LHCN-M2 (cell line): ENCODE data around the gene MAST4. TPM values are rescaled to one million over a fixed set of nuclear protein-coding genes. Genes with fewer than 3 reads are reported as not detected.
A peak's percentile ranks its signal among the peaks of the same experiment; 100 is the strongest.

ENCODE experiments used
- DNase-seq: peaks from one replicate; pipeline ENCODE4 v3.0.0-alpha.2; 2012; ENCODE audit warnings: low read depth
- total RNA-seq: library from RNA; depleted of rRNA; stranded (reverse); fragments of >200 nt; gene quantifications from 2 replicates; pipeline ENCODE4 v1.2.3, GENCODE V29; 2014

MAST4 gene
- total RNA-seq, 1 experiment from 2014 or later = 10.7 TPM

DNA sequence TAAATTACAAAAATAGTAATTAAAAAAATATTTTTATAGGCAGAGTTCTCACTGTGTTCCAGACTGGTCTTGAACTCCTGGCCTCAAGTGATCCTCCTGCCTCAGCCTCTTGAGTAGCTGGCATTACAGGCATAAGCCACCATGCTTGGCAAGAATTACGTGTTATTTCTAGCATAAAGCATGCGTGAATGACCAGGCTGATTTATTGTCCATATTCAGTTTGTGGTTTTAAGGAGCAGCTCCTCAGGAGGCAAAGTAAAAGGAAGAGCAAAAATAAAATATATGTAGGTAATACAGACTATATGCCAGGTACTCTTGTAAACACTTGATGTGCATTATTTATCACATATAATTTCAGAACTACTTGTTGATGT lies 607.5 kb downstream of the MAST4 start:
- no peak for DNase-seq

DNA sequence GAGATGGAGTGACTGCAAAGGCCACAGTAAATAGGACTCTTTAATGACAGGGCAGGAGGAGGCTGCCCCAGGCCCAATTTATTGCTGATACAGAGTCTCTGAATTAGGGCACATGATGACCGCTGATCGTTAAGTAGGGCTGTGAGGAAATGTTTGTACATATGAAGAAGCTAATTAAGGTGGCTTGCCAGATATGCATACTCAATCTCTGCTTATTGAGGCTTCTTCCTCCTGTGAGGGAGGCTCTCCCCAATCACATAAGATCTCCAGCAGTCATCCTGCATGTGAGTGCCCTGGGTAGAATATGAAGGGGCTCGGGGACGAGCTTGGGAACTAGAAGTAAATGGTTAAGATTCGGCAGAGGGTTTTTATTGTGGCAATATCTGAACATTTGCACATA lies 608.6 kb downstream of the MAST4 start:
- DNase-seq = no peak

DNA sequence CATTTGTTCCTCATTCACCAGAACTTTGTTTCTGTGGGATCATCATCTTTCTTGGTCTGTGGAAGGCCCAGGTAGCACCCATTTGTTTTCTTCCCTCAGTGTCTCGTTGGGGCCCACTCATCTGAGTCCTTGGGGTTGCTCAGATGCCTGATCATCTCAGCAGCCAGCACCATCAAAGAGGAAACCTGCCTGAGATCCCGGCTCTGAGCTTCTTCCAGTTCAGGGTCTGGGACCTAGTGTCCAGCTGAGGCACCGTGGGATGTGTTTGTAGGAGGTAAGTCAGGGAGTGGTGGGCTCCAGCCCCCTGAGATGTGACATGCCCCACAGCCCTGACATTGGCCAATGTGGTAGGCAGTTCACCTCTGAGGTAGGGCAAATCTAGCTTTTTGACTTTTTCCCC lies 609.8 kb downstream of the MAST4 start:
- no peak for DNase-seq

DNA sequence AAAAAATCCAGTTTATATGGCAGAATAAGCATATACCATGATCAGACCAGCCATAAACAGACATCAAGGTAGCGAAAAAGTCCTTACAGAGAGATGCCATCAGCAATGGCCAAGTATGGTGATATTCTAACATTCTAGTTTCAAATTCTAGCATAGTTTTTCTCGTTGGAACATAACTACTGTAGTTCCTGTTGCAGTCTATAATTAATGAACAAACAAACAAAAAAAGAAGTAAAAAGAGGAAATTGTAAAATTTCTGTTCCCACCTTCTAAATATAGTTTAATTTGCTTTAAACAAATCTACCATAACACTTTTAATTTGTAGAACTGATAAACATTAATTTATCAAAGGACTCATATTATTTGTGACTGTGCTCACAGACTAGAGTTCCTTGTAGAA lies 610.3 kb downstream of the MAST4 start:
- DNase-seq = no peak

DNA sequence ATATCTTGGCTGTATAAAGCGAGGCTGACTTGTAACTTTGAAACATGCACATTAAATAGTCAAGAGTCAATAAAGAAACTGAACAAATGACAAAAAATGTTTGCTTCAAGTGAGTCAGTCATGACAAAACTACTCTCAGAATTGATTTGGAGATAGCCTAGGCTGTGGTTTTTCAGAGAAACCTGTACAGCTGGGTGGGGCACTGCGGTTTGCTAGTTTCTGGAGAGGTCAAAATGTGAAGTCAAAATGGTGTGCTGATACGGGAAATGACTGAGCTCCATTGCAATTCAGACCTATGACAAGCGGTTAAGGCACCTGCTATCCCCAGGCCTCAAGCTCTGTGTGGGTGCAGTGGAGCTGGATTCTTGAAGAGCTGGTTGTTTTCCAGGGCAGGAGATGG lies 610.7 kb downstream of the MAST4 start:
- peak; percentile 91 for DNase-seq

DNA sequence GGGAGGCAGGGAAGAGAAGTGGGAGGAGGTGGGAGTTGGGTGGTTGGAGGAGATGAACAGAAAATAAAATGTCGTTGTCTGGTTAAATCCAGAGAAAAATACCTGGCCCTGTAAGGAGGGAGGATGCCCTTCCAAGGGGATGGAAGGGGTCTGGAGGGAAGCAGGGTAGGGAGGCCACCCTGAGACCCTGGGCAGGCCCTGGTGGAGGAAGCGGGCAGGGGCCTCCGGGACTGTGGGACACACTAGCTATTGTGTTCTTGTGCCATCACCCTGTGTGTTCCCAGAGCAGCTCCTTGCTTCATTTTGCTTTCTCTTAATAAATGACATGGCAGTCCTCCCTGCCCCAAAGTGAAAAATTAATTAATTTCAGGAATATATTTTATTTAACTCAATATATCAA lies 612.2 kb downstream of the MAST4 start:
- no peak for DNase-seq

DNA sequence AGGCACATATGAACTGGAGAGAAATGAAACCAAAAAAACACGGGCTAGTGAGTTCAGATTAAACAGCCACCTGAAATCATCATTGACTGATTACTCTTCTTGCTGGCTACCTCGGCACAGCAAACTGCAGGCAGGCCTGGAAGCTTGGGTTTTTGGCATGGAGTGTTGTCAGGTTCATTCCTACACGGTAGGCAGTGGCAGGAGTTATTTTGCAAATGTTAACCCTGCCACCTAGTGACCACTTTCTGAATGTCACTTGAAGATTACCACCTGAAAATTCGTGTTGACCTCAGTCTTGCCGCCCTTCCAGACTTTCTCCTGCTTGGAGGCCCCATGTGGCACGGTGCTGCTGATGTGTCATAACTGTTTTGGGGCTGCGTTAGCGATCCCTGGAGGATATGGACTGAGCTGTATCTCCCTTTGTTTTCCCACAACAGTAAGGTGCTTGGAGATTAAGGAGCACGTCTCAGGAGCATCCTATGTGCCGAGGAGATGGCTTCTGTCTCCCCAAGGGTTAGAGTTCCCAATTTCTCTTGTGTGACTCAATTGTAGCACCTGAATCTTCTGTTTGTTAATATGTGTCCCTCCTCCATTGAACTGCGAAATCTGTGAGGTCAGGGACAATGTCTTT lies 613.1 kb downstream of the MAST4 start:
- peak; percentile 66 for DNase-seq

DNA sequence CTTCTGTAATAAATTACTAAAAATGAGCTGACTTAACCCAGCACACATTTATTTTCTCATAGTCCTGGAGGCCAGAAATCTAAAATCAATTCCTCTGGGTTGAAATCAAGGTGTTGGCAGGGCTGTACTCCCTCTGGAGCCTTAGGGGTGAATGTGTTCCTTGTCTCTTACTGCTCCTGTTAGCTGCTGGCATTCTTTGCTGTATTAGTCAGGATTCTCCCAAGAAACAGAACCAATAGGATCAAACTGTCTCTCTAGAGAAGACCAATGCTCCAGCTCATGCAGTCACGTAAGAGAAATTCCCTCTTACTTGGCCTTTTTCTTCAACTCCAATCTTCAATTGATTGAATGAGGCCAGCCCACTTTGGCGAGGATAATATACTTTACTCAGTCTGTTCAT lies 615.7 kb downstream of the MAST4 start:
- peak; percentile 62 for DNase-seq

DNA sequence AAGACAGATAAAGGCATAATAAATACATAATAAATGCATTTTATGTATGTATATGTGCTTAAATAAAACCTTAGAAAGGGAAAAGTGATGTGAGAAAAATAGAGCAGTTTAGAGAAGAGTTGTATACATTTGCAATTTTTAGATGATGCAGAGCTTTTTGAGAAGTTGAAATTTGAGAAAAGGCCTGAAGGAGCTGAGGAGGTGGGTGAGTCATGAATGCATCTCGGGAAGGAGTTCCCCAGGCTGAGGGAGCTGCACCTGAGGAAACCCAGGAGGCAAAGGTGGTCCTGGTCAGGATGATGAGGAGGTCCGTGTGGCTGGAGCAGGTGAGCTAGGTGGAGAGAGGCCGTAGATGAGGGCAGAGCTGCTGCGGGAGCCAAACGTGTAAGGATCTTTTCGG lies 617.8 kb downstream of the MAST4 start:
- no peak for DNase-seq

DNA sequence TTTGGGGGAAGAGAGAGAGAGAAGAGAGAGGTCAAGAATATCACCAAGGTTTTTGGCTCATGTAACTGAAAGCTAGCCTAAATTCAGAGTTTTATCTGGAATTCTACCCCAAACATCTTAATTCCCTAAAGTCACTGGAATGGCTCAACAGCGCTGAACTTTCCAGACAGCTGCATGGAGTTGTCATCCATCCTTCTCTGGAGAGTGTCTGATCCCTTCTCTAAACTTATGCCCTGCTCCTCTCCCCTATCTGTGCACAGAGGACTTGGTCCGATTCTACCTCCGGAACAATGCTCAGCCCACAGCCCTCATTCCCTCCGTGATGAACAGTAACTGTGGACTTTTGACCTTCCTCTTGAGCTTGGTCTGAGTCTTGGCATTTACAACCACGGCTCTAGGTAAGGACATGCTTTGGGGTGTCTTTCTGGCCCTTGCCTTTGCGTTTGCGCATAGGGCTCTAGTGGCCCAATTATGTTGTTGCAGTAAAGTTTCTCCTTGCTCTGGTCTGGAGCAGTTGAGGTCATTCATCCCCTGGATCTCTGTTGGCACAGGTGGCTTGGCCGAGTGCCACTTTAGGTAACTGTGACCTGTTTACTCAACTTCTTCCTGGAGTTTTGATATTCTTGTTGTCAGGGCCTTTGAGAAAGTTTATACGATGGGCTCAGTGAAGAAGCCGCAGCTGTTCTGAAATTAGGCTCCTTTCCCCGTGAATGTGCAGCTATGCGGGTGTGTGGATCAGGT lies 618.7 kb downstream of the MAST4 start:
- no peak for DNase-seq

DNA sequence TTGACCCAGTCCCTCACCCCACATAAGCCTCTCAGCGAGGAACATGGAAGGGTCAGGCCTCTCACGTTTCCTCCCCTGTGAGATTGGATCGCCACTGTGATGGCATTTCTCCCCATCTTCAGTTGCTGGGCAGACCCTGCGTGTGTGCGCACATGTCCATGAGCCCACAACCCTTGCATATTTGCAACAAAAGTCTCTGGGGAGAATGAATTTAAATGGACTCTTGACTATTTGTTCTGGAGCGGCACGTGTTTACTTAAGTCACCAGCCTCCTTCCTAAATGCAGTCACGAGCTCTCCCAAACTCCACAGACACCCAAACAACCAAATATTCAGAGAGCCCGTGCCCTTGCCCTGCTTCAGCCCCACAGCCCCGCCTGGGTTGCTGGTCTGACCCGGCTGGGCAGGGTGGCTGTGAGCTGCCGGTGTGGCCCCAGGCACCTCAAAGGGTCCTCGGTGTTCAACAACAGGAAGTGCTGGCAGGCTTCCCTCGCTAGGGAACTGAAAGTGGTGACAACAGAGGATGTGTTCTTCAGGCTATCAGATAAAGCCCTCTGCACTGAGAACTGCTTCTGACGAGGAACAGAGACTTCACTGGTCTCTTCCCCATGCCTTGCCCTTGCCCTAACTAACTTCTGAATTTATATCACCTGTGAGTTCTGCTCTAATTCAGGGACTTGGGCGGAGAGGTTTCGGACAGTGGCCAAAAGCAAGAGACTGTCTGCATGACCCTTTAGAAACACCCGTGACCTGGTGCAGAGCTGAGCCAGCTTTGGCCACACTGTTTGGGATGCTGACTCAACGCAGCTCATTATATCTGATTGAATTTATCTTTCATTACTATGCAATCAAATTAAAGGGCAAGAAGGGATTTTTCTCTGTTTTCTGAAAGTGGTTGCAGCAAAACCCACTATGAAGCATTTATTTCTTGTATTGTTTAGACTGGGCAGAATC lies 619.6 kb downstream of the MAST4 start:
- no peak for DNase-seq

DNA sequence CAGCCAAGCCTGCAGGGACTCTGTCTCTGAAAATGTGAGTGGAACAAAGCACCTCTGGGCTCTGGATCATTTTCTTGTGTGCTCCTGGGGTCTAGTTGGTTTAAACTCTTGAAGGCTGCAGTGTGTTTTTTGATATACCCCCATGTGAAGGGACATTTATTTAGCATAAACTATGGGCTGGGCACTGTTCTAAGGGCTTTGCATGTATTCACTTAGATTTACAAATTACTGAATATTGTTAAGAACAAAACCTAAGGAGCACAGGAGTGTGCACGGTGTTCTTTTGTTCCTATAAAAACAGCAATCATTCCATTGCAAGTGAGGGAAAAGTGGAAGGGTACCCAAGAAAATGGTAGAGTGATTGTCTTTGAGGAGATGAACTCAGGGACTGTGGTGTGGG lies 620.4 kb downstream of the MAST4 start:
- no peak for DNase-seq
